ENCODE data around the gene TSEN54. TPM values are rescaled to one million over a fixed set of nuclear protein-coding genes. Genes with fewer than 3 reads are reported as not detected.

TSEN54 gene
- polyA plus RNA-seq, 1 experiment: 17.9 TPM

DNA sequence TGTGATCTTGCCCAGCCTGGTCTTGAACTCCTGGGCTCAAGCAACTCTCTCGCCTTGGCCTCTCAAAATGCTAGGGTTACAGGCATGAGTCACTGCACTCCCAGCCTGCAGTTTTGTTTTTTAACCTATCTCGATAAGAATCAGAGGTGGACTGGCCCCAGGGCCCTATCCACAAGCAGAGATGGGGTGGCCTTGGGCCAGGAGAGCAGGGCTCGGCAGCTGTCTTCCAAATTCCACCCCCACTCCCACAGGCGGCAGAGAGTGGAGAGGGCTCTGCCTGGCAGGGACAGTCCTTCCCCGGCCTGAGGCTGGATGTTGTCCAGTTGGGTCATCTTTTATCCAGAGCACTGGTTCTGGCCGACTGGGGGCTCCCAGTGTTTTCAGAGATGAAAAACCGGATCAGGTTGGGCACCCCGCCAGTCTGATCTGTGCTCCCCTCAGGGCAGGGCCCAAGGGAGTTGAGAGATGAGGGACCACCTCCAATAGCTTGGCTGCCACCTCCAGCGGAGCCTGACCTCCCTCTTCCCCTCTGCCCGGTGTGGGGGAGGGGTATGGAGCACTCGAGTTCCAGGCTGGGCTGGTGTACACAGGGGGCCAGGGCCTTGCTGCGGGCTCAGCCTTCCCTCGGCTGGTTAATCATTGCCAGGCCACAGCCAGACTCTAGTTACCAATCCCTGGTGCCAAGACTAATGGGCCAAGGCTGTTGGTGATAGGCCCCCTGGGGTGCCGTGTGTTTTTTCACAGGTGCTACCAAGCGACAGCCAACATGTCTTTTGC lies 40.9 kb downstream of the TSEN54 start:
- POLR2A ChIA-PET: interaction anchor here (0.6 kb wide), 1 partner anchor 104 kb away, joined by 12 read pairs; no protein-coding TSS in a partner anchor
- Histone ChIP-seq H3K36me3 (ENCODE audit: control insufficient read depth, insufficient read depth, low read length) (no peaks in the 10 kb centered on the region), H3K4me3 (ENCODE audit: low read depth, low read length) (no peak overlapping the region), H3K27me3 (ENCODE audit: control insufficient read depth, insufficient read depth, low read length) (no peaks in the 10 kb centered on the region)
- DNase-seq (ENCODE audit: low read depth): peak; percentile 11
- CTCF ChIA-PET: interaction anchor here (0.6 kb wide), 1 partner anchor 70 kb away, joined by 3 read pairs; no protein-coding TSS in a partner anchor
- TF ChIP-seq, protein P1, sequence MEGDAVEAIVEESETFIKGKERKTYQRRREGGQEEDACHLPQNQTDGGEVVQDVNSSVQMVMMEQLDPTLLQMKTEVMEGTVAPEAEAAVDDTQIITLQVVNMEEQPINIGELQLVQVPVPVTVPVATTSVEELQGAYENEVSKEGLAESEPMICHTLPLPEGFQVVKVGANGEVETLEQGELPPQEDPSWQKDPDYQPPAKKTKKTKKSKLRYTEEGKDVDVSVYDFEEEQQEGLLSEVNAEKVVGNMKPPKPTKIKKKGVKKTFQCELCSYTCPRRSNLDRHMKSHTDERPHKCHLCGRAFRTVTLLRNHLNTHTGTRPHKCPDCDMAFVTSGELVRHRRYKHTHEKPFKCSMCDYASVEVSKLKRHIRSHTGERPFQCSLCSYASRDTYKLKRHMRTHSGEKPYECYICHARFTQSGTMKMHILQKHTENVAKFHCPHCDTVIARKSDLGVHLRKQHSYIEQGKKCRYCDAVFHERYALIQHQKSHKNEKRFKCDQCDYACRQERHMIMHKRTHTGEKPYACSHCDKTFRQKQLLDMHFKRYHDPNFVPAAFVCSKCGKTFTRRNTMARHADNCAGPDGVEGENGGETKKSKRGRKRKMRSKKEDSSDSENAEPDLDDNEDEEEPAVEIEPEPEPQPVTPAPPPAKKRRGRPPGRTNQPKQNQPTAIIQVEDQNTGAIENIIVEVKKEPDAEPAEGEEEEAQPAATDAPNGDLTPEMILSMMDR (IDR thresholded peaks at IDR 0.05; ENCODE audit: insufficient read depth, low read depth, low read length): no peak

DNA sequence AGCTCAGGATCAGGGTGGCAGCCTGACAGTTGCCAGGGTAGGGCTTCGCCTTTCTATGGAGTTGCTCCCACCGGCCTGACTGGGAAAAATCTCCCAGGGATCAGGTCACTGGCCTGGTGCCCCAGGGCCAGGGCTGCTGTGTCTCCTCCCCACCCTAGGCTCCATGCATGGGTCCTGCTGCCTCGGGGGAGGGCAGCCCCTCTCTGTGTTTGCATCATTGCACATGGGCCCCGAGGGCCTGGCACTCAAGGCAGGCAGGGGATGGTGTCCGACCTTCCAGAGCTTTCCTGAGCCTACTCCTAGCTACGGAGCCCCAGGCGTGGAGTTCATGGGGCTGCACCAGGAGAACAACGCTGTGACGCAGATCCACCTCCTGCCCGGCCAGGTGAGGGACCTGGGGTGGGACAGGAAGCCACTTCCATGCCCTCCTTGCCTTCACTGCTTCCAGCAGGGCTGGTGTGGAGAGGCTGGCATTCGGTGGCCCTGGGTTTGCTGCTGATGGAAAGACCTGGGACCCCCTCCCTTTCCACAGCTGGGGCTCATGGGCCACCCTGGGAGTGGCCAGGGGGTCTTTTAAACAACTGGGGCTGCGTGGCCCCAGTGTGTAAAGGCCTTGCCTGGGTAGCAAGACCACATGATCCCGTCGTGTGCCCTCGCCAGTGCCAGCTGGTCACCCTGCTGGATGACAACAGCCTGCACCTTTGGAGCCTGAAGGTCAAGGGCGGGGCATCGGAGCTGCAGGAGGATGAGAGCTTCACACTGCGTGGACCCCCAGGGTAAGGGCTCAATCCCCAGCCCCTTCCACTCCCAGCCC lies 41.7 kb downstream of the TSEN54 start:
- CTCF ChIA-PET: interaction anchor here (0.6 kb wide), 1 partner anchor 71 kb away, joined by 3 read pairs; no protein-coding TSS in a partner anchor
- no peak for DNase-seq (ENCODE audit: low read depth)
- Histone ChIP-seq H3K36me3 (ENCODE audit: control insufficient read depth, insufficient read depth, low read length) (no peaks in the 10 kb centered on the region), H3K27me3 (ENCODE audit: control insufficient read depth, insufficient read depth, low read length) (no peaks in the 10 kb centered on the region), H3K4me3 (ENCODE audit: low read depth, low read length) (no peak overlapping the region)
- TF ChIP-seq, protein P1 (IDR thresholded peaks at IDR 0.05; ENCODE audit: insufficient read depth, low read depth, low read length): no peak
- POLR2A ChIA-PET: interaction anchor here (0.6 kb wide), 1 partner anchor 104 kb away, joined by 12 read pairs; no protein-coding TSS in a partner anchor

DNA sequence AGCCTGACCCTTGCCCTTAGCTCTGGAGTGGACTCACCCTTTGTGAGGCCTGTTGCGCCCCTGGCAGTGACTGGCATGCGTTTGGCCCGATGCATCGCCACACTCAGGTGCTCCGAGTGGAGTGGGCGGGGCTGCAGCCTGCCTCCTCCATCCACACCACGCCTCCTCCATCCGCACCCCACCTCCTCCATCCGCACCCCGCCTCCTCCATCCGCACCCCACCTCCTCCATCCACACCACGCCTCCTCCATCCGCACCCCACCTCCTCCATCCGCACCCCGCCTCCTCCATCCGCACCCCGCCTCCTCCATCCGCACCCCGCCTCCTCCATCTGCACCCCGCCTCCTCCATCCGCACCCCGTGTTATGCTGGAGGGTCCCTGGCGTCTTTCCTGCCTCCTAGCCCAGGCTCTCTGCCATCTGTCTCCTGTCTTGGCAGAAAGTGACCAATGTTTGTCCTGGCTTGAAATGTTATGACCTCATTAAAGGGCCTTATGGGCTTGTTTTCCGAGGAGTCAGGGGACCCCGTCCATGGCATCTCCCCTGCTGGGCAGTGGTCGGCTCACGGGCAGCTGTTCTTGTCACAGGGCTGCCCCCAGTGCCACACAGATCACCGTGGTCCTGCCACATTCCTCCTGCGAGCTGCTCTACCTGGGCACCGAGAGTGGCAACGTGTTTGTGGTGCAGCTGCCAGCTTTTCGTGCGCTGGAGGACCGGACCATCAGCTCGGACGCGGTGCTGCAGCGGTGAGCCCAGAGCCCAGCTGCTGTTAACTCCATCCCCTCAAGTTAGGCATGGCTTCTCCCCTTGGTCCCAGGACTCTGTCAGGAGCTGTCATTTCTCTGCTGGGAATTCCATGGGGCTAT lies 42.6 kb downstream of the TSEN54 start:
- Histone ChIP-seq H3K36me3 (ENCODE audit: control insufficient read depth, insufficient read depth, low read length) (no peaks in the 10 kb centered on the region), H3K27me3 (ENCODE audit: control insufficient read depth, insufficient read depth, low read length) (no peaks in the 10 kb centered on the region), H3K4me3 (ENCODE audit: low read depth, low read length) (no peak overlapping the region)
- ChIA-PET POLR2A (no interaction called here), CTCF (no interaction called here)
- no peak for DNase-seq (ENCODE audit: low read depth)
- TF ChIP-seq, protein P1 (IDR thresholded peaks at IDR 0.05; ENCODE audit: insufficient read depth, low read depth, low read length): no peak

DNA sequence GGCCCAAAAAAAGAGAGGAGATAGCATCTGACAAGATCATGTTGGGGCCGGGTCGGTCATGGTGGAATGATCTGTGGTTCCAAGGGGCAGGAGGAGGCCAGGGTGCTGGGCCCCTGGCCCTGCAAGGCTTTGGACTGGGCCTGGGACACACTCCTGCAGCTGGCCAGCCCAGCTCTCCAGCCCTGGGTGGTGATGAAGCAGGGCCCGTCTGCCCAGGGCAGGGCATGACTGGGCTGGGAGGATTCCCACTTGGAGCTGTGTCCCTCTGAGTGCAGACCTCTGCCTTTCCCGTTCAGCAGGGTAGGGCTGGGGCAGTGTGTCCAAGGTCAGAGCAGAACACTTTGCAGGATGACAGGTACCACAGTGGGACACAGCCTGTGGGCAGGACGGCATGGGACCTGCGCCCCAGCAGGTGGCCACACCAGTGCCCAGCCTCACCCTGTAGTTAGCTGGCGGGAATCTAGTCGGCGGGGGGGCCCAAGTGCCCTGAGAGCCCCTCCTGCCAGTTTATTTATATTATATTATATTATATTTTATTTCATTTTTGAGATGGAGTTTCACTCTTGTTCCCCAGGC lies 43.7 kb downstream of the TSEN54 start:
- no peaks in the 10 kb centered on the region for H3K36me3 ChIP-seq (ENCODE audit: control insufficient read depth, insufficient read depth, low read length)
- ChIA-PET CTCF (interaction anchor here (1.1 kb wide), 1 partner anchor 25 kb away, joined by 3 read pairs; no protein-coding TSS in a partner anchor), POLR2A (no interaction called here)
- TF ChIP-seq, protein P1 (IDR thresholded peaks at IDR 0.05; ENCODE audit: insufficient read depth, low read depth, low read length): no peak
- DNase-seq (ENCODE audit: low read depth): no peak
- no peak overlapping the region for H3K4me3 ChIP-seq (ENCODE audit: low read depth, low read length)
- H3K27me3 ChIP-seq (ENCODE audit: control insufficient read depth, insufficient read depth, low read length): no peaks in the 10 kb centered on the region
